Astrocyte (in vitro differentiated cells and primary cell): ENCODE results near the gene HAPLN2. TPM values are rescaled to one million over a fixed set of nuclear protein-coding genes. Genes with fewer than 3 reads are reported as not detected.

Experiments
- DNase-seq: peaks from one replicate; pipeline ENCODE4 v3.0.0-alpha.2; 2010; ENCODE audit warnings: low read depth
- FAIRE-seq: peaks from 2 replicates; lab custom pipeline; 2011; peaks lifted over from hg19 to GRCh38; lab: Jason Lieb, UNC
- H2AFZ ChIP-seq: 2 replicates; pipeline ENCODE4 v1.6.0; 2012; ENCODE audit warnings: low read depth, low read length, inconsistent platforms
- H3K27ac ChIP-seq: 2 replicates; pipeline ENCODE4 v1.5.1; 2011; ENCODE audit warnings: low read depth, low read length, inconsistent platforms
- H3K27me3 ChIP-seq: 2 replicates; pipeline ENCODE4 v1.6.0; 2011; ENCODE audit warnings: low read length, inconsistent platforms; ENCODE audit not compliant: insufficient read depth
- H3K36me3 ChIP-seq: 2 replicates; pipeline ENCODE4 v1.5.1; 2011; ENCODE audit warnings: low read length, inconsistent platforms; ENCODE audit not compliant: insufficient read depth
- H3K4me1 ChIP-seq: 2 replicates; pipeline ENCODE4 v1.5.1; 2011; ENCODE audit warnings: low read length, inconsistent platforms; ENCODE audit not compliant: insufficient read depth
- H3K4me2 ChIP-seq: 2 replicates; pipeline ENCODE4 v1.6.0; 2012; ENCODE audit warnings: low read length, inconsistent platforms
- H3K4me3 ChIP-seq: 2 replicates; pipeline ENCODE4 v1.5.1; 2011; ENCODE audit warnings: low read depth, mild to moderate bottlenecking, low read length, inconsistent platforms; ENCODE audit not compliant: insufficient read depth
- H3K79me2 ChIP-seq: 2 replicates; pipeline ENCODE4 v1.6.0; 2012; ENCODE audit warnings: mild to moderate bottlenecking, low read length, inconsistent platforms; ENCODE audit not compliant: insufficient read depth
- H3K9ac ChIP-seq: 2 replicates; pipeline ENCODE4 v1.6.0; 2012; ENCODE audit warnings: mild to moderate bottlenecking, low read length, inconsistent platforms
- H3K9me3 ChIP-seq: 2 replicates; pipeline ENCODE4 v1.5.1; 2012; ENCODE audit warnings: low read depth, mild to moderate bottlenecking, low read length, inconsistent platforms; ENCODE audit not compliant: insufficient read depth
- H4K20me1 ChIP-seq: 2 replicates; pipeline ENCODE4 v1.6.0; 2012; ENCODE audit warnings: low read length, inconsistent platforms; ENCODE audit not compliant: insufficient read depth
- H3K27ac Mint-ChIP-seq: one replicate; pipeline ENCODE4 v1.8.0; 2021; ENCODE audit warnings: mild to moderate bottlenecking, mixed read lengths; ENCODE audit not compliant: unreplicated experiment
- H3K27me3 Mint-ChIP-seq: one replicate; pipeline ENCODE4 v1.8.0; 2021; ENCODE audit warnings: low read depth, mixed read lengths; ENCODE audit not compliant: unreplicated experiment
- H3K36me3 Mint-ChIP-seq: one replicate; pipeline ENCODE4 v1.8.0; 2021; ENCODE audit warnings: low read depth, mixed read lengths; ENCODE audit not compliant: unreplicated experiment
- H3K4me1 Mint-ChIP-seq: one replicate; pipeline ENCODE4 v1.8.0; 2021; ENCODE audit warnings: low read depth, mixed read lengths; ENCODE audit not compliant: unreplicated experiment
- H3K4me3 Mint-ChIP-seq: one replicate; pipeline ENCODE4 v1.8.0; 2021; ENCODE audit warnings: mild to moderate bottlenecking, moderate library complexity, mixed read lengths; ENCODE audit not compliant: unreplicated experiment
- H3K9me3 Mint-ChIP-seq: one replicate; pipeline ENCODE4 v1.8.0; 2021; ENCODE audit warnings: mild to moderate bottlenecking, mixed read lengths; ENCODE audit not compliant: unreplicated experiment
- EZH2 ChIP-seq: IDR thresholded peaks from 2 replicates; pipeline ENCODE4 v1.6.1; 2012; ENCODE audit warnings: mild to moderate bottlenecking, low read length, inconsistent platforms; ENCODE audit not compliant: insufficient read depth
- total RNA-seq: library from RNA; stranded (reverse); gene quantifications from 2 replicates; pipeline ENCODE4 v1.2.1, GENCODE V29; 2021
- TF ChIP-seq, protein P1 (sequence below): IDR thresholded peaks from 2 replicates; pipeline ENCODE4 v1.5.1; 2011; ENCODE audit warnings: low read depth, mild to moderate bottlenecking, inconsistent platforms, low read length, moderate library complexity; ENCODE audit not compliant: insufficient read depth

Gene HAPLN2
- total RNA-seq, 1 donor from 2014 or later, result not detected

DNA sequence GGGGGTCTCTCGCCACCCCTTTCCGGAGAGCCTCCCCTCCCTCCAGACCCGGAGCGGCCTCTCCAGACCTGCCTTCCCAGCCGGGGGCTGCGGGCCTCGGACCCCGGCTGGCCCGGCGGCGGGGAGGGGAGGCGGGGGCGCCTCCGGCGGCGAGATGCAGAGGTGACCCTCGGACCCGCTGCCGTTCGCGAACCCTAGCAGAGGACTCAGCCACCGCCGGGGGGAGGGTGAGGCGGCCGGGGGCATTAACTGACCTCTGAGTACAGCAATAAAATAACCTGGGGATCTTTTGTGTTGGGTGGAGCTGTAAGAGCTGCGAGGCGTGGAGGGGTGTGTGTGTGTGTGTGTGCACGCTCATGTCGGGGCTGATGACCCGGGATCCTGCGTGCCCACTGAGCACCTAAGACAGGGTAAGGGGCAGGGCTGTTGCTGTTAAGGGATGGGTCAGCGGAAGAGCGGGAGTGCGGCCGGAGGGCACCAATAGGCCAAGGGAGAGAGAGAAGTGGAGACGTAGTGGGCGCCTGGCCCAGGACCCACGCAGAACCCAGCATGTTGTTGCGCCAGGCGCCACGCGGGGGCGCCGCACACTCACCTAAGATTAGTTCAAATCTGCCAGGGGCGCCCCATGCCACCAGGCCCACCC, 6.3 kb downstream of the HAPLN2 start:
- H3K27me3 Mint-ChIP-seq, result peaks cover 58% of the 10 kb centered on the region
- no peak overlapping the region for H3K9ac ChIP-seq
- peaks cover 46% of the 10 kb centered on the region for H3K27me3 ChIP-seq
- H3K36me3 ChIP-seq, result no peaks in the 10 kb centered on the region
- H4K20me1 ChIP-seq, result no peaks in the 10 kb centered on the region
- H3K36me3 Mint-ChIP-seq, result no peaks in the 10 kb centered on the region
- TF ChIP-seq, protein P1, sequence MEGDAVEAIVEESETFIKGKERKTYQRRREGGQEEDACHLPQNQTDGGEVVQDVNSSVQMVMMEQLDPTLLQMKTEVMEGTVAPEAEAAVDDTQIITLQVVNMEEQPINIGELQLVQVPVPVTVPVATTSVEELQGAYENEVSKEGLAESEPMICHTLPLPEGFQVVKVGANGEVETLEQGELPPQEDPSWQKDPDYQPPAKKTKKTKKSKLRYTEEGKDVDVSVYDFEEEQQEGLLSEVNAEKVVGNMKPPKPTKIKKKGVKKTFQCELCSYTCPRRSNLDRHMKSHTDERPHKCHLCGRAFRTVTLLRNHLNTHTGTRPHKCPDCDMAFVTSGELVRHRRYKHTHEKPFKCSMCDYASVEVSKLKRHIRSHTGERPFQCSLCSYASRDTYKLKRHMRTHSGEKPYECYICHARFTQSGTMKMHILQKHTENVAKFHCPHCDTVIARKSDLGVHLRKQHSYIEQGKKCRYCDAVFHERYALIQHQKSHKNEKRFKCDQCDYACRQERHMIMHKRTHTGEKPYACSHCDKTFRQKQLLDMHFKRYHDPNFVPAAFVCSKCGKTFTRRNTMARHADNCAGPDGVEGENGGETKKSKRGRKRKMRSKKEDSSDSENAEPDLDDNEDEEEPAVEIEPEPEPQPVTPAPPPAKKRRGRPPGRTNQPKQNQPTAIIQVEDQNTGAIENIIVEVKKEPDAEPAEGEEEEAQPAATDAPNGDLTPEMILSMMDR, result peak; percentile 66
- peak; percentile 98 for TF ChIP-seq EZH2
- FAIRE-seq, result no peak
- peaks cover 6% of the 10 kb centered on the region for H3K4me1 ChIP-seq
- no peak overlapping the region for H3K27ac Mint-ChIP-seq
- peaks cover 3% of the 10 kb centered on the region for H3K4me1 Mint-ChIP-seq
- H3K4me3 Mint-ChIP-seq, result peak overlapping the region; percentile 73
- no peak overlapping the region for H3K4me3 ChIP-seq
- no peaks in the 10 kb centered on the region for H3K9me3 Mint-ChIP-seq
- no peak for DNase-seq
- no peak overlapping the region for H2AFZ ChIP-seq
- H3K79me2 ChIP-seq, result no peaks in the 10 kb centered on the region
- H3K9me3 ChIP-seq, result no peaks in the 10 kb centered on the region
- no peak overlapping the region for H3K27ac ChIP-seq
- H3K4me2 ChIP-seq, result peak overlapping the region; percentile 73

DNA sequence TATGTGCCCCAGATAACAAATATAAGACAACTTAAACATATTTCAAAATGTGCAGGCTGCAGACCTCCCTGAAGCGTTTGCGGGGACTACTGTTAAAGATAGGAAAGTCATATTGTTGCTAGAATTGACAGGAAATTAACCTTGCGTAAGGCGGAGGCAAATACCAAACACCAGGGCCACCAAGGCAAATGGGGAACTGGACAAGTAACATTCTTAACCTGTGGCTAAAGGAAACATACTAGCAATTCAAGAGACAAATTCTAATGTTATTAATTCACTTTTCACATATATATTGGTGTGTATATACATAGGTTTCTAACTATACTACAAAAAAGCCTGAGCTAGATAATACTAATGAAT, 6.8 kb downstream of the HAPLN2 start:
- peaks cover 46% of the 10 kb centered on the region for H3K27me3 ChIP-seq
- H3K79me2 ChIP-seq, result no peaks in the 10 kb centered on the region
- H3K4me2 ChIP-seq, result no peak overlapping the region

More for the DNA sequence above, 6.8 kb downstream of the HAPLN2 start:
- DNase-seq, result no peak
- Mint-ChIP-seq H3K36me3 (no peaks in the 10 kb centered on the region), H3K27ac (no peak overlapping the region), H3K27me3 (peaks cover 59% of the 10 kb centered on the region), H3K4me1 (peaks cover 3% of the 10 kb centered on the region), H3K4me3 (peak overlapping the region; percentile 73), H3K9me3 (no peaks in the 10 kb centered on the region)
- Histone ChIP-seq H3K9me3 (no peaks in the 10 kb centered on the region), H3K4me3 (no peak overlapping the region), H3K9ac (no peak overlapping the region), H3K4me1 (peaks cover 6% of the 10 kb centered on the region), H2AFZ (no peak overlapping the region), H3K36me3 (no peaks in the 10 kb centered on the region), H3K27ac (no peak overlapping the region), H4K20me1 (no peaks in the 10 kb centered on the region)
- TF ChIP-seq EZH2, result no peak
- TF ChIP-seq, protein P1, result no peak
- FAIRE-seq, result no peak
